KMS-11 (cell line): ENCODE measurements around the gene PFKL.

Experiments used
- H2AFZ ChIP-seq: fragments of 200-600 bp; sonication (generic); 2 replicates; pipeline ENCODE4 v1.6.1; 2016; ENCODE audit warnings: antibody characterized with exemption, mixed run types, low read depth
- H3K27ac ChIP-seq: fragments of 200-600 bp; sonication (generic); 2 replicates; pipeline ENCODE4 v1.6.1; 2016; ENCODE audit warnings: mild to moderate bottlenecking, mixed run types
- H3K27me3 ChIP-seq: fragments of 200-600 bp; sonication (generic); 2 replicates; pipeline ENCODE4 v1.6.1; 2017; ENCODE audit warnings: mild to moderate bottlenecking, low read depth, mixed run types, moderate library complexity; ENCODE audit not compliant: insufficient read depth
- H3K36me3 ChIP-seq: fragments of 200-600 bp; sonication (generic); 2 replicates; pipeline ENCODE4 v1.6.1; 2017; ENCODE audit warnings: mild to moderate bottlenecking, mixed run types; ENCODE audit not compliant: insufficient read depth
- H3K4me1 ChIP-seq: fragments of 200-600 bp; sonication (generic); 2 replicates; pipeline ENCODE4 v1.6.1; 2016; ENCODE audit warnings: mild to moderate bottlenecking, low read depth, mixed run types; ENCODE audit not compliant: poor library complexity, severe bottlenecking
- H3K4me2 ChIP-seq: fragments of 200-600 bp; sonication (generic); 2 replicates; pipeline ENCODE4 v1.7.0; 2016; ENCODE audit warnings: mild to moderate bottlenecking, mixed run types
- H3K4me3 ChIP-seq: fragments of 200-600 bp; sonication (generic); IDR thresholded peaks from 2 replicates; pipeline ENCODE4 v1.6.1; 2017; ENCODE audit warnings: low read depth, low read length, mixed read lengths; ENCODE audit not compliant: insufficient read depth
- H3K79me2 ChIP-seq: fragments of 200-600 bp; sonication (generic); 2 replicates; pipeline ENCODE4 v1.6.1; 2016; ENCODE audit warnings: low read depth, mixed run types; ENCODE audit not compliant: insufficient read depth
- H3K9ac ChIP-seq: fragments of 200-600 bp; sonication (generic); 2 replicates; pipeline ENCODE4 v1.6.1; 2016; ENCODE audit warnings: mild to moderate bottlenecking, mixed run types
- H4K20me1 ChIP-seq: fragments of 200-600 bp; sonication (generic); 2 replicates; pipeline ENCODE4 v1.6.1; 2016; ENCODE audit warnings: mild to moderate bottlenecking, mixed run types; ENCODE audit not compliant: insufficient read depth
- TF ChIP-seq, protein P1 (sequence below): fragments of 200-600 bp; sonication (generic); conservative IDR thresholded peaks from 2 replicates; pipeline ENCODE4 v1.6.1; 2017; ENCODE audit warnings: low read depth, mild to moderate bottlenecking, antibody characterized with exemption, low read length, moderate library complexity, mixed read lengths

PFKL gene

DNA sequence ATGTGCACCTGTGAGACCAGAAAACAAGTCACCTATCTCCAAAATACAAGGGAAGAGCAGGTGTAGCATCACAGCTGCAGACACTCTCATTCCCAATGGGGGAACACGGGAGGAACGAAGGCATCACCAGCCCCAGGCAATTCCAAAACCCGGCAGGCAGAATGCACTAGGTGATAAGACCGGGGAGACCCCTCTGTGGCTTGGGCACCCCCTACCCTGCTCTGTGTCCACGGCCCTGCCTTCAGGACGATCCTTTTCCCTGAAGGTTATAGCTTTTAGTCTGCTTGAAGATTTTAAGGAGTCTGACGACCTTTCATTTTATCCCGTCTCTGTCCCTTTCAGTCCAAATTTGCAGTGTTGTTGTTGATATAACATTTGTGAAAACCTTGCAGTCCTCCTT is 72.8 kb downstream of the PFKL start:
- H3K4me1 ChIP-seq, result no peaks in the 10 kb centered on the region
- no peaks in the 10 kb centered on the region for H3K79me2 ChIP-seq
- H2AFZ ChIP-seq, result no peak overlapping the region
- H3K36me3 ChIP-seq, result no peaks in the 10 kb centered on the region
- H3K27ac ChIP-seq, result no peak overlapping the region
- H4K20me1 ChIP-seq, result no peaks in the 10 kb centered on the region
- H3K4me2 ChIP-seq, result no peak overlapping the region
- TF ChIP-seq, protein P1, sequence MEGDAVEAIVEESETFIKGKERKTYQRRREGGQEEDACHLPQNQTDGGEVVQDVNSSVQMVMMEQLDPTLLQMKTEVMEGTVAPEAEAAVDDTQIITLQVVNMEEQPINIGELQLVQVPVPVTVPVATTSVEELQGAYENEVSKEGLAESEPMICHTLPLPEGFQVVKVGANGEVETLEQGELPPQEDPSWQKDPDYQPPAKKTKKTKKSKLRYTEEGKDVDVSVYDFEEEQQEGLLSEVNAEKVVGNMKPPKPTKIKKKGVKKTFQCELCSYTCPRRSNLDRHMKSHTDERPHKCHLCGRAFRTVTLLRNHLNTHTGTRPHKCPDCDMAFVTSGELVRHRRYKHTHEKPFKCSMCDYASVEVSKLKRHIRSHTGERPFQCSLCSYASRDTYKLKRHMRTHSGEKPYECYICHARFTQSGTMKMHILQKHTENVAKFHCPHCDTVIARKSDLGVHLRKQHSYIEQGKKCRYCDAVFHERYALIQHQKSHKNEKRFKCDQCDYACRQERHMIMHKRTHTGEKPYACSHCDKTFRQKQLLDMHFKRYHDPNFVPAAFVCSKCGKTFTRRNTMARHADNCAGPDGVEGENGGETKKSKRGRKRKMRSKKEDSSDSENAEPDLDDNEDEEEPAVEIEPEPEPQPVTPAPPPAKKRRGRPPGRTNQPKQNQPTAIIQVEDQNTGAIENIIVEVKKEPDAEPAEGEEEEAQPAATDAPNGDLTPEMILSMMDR, result no peak
- no peak overlapping the region for H3K9ac ChIP-seq
- no peak overlapping the region for H3K4me3 ChIP-seq
- peaks cover 69% of the 10 kb centered on the region for H3K27me3 ChIP-seq

DNA sequence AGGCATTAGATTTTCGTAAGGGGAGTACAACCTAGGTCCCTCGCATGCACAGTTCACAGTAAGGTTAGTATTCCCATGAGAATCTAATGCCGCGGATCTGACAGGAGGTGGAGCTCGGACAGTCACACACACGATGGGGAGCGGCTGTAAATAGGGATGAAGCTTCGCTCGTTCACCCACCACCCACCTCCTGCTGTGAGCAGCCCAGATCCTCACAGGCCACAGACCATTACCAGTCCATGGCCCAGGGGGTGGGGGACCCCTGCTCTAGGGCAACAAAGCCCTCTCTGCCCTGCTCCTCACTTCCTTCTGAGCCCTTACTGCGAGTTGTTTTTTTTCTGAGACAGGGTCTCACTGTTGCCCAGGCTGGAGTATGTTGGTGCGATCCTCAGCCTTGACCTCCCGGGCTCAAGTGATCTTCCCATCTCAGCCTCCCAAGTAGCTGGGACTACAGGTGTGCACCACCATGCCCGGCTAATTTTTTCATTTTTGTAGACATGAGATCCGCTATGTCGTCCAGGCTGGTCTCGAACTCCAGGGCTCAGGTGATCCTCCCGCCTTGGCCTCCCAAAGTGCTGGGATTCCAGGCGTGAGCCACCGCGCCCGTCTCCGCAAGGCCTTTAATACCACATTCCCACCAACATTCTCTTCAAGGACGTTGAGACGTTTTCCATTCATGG is 74.9 kb downstream of the PFKL start:
- no peaks in the 10 kb centered on the region for H3K36me3 ChIP-seq
- peaks cover 83% of the 10 kb centered on the region for H3K27me3 ChIP-seq
- H3K9ac ChIP-seq, result no peak overlapping the region
- no peaks in the 10 kb centered on the region for H3K4me1 ChIP-seq
- H4K20me1 ChIP-seq, result no peaks in the 10 kb centered on the region
- TF ChIP-seq, protein P1, result no peak
- no peak overlapping the region for H3K27ac ChIP-seq
- H2AFZ ChIP-seq, result no peak overlapping the region
- H3K79me2 ChIP-seq, result no peaks in the 10 kb centered on the region
- no peak overlapping the region for H3K4me3 ChIP-seq
- no peak overlapping the region for H3K4me2 ChIP-seq

DNA sequence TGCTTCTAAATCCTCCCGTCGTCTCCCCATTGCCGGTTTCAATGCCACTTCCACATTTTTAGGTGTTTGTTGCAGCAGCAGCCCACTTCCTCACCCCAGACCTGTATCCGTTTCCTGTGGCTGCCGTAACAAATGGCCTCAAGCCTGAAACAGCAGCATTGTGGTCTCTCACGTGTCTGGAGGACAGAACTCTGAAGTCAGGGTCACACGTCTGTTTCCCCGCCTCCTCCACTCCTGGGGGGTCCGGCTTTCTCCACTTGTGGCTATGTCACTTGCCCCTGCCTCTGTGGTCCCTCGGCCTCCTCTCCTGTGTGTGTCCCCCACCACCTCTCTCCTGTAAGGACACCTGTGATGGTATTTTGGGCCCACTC is 75.4 kb downstream of the PFKL start:
- Histone ChIP-seq H3K4me1 (no peaks in the 10 kb centered on the region), H2AFZ (no peak overlapping the region)

DNA sequence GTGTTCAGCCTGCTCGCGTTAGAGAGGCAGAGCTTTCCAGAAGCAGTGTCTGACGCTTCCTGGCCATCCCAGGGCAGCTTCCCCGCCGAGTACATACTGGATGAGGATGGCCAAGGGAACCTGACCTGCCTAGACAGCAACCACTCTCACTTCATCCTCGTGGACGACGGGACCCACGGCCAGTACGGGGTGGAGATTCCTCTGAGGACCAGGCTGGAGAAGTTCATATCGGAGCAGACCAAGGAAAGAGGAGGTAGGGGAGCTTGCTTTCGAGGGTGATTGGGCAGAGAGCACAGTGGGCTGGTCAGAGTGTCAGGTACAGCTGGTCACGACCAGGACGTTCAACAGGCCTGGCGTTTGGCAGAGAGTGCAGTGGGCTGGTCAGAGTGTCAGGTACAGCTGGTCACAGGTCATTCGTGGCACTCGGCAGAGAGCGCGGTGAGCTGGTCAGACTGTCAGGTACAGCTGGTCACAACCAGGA is 75.9 kb downstream of the PFKL start:
- H3K27me3 ChIP-seq, result peaks cover 89% of the 10 kb centered on the region
- H3K27ac ChIP-seq, result no peak overlapping the region
- H3K4me2 ChIP-seq, result no peak overlapping the region
- H3K79me2 ChIP-seq, result no peaks in the 10 kb centered on the region
- H4K20me1 ChIP-seq, result no peaks in the 10 kb centered on the region
- H3K36me3 ChIP-seq, result no peaks in the 10 kb centered on the region
- no peak overlapping the region for H3K4me3 ChIP-seq
- TF ChIP-seq, protein P1, result no peak
- no peak overlapping the region for H3K9ac ChIP-seq
- no peak overlapping the region for H2AFZ ChIP-seq
- no peaks in the 10 kb centered on the region for H3K4me1 ChIP-seq

More for the DNA sequence above, 75.4 kb downstream of the PFKL start:
- Histone ChIP-seq H3K79me2 (no peaks in the 10 kb centered on the region), H3K4me2 (no peak overlapping the region), H3K27me3 (peaks cover 88% of the 10 kb centered on the region), H3K27ac (no peak overlapping the region), H4K20me1 (no peaks in the 10 kb centered on the region), H3K9ac (no peak overlapping the region), H3K4me3 (no peak overlapping the region), H3K36me3 (no peaks in the 10 kb centered on the region)
- TF ChIP-seq, protein P1, result no peak
